HUDEP-2 (cell line): Measurements from ENCODE around the gene GLG1.
"Not testable (repeated sequence)": the region's sequence is repeated elsewhere in the genome, so short reads cannot be mapped to it uniquely, and the experiment has no call there.

Experiments used
- DNase-seq, 76 experiments: peaks; one replicate each; lab custom pipeline; 2025; ENCODE audit not compliant: unreplicated experiment in 76 of 76; lab: John Stamatoyannopoulos, UW

GLG1 gene

DNA sequence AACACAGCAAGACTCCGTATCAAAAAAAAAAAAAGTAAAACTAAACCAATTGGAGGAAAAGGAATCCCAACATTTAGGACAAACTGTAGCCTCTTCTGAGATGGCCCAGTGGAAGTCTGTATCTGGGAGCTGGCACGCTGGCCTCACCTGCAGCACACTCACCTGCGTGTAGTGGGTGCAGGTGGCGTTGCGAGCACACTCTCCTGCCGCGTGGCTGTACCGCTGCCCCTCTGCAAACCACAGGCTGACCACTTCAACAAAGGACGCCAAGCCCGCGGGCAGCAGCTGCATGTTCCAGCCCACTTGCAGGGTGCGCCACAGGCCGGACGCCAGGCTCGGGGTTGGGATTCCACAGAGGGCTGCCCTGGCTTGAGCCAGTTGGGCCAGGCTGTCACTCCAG, 189.0 kb downstream of the GLG1 start:
- not testable (repeated sequence) for DNase-seq

DNA sequence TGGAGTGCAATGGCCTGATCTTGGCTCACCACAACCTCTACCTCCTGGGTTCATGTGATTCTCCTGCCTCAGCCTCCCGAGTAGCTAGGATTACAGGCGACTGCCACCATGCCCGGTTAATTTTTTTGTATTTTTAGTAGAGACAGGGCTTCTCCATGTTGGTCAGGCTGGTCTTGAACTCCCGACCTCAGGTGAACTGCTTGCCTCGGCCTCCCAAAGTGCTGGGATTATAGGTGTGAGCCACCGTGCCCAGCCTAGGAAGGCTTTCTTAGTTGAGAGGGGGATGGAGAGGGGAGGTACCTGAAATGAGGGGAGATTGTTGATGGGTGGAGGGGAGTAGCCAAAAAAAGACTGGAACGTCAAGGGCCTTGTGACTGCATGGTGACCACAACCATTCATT, 193.0 kb downstream of the GLG1 start:
- DNase-seq = not testable (repeated sequence)

DNA sequence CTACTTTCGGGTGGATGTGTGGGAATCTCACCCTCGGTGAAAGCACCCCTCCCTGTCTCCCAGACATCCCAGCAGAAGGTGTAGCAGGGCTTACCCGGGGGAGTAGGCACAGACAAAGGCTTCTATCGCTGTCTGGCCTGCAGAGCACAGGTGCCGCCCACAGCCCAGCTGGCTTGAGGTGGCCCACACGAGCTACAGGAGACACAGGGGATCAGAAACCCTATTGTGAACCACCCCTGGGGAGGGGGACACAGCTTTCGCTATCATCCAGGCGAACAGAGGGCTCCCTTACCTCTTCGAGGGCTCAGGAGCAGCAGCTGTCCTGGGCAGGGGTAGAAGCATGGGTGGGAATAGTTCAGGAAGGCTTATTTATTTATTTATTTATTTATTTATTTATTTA, 193.4 kb downstream of the GLG1 start:
- DNase-seq = not testable (repeated sequence)

DNA sequence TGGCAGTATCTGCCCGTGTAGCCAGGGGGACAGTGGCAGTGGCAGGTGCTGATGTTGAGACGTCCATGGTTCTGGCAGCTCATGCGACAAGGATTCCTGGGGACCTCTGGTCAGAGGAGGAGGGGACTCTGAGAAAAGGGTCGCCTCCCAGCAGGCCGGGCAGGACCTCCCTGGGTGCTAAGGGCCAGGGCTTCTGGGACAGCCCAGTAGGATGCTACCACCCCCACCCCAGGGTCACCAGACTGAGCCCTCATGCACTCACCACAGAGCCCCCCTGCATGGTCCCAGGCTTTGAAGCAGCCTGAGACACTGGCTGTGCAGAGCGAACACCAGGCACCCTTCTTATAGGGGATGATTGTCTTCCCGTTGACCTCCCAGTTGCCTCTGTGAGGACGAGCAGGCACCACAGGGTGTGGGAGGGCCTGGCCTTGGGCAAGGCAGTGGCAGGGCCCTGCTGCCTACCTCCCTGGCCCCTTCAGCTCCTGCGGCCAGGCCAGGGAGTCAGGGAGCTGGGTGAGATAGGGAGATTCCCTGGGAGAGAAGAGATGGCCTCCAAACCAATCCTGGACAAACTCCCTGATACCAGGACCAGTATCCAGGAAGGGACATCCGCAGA, 194.0 kb downstream of the GLG1 start:
- not testable (repeated sequence) for DNase-seq

DNA sequence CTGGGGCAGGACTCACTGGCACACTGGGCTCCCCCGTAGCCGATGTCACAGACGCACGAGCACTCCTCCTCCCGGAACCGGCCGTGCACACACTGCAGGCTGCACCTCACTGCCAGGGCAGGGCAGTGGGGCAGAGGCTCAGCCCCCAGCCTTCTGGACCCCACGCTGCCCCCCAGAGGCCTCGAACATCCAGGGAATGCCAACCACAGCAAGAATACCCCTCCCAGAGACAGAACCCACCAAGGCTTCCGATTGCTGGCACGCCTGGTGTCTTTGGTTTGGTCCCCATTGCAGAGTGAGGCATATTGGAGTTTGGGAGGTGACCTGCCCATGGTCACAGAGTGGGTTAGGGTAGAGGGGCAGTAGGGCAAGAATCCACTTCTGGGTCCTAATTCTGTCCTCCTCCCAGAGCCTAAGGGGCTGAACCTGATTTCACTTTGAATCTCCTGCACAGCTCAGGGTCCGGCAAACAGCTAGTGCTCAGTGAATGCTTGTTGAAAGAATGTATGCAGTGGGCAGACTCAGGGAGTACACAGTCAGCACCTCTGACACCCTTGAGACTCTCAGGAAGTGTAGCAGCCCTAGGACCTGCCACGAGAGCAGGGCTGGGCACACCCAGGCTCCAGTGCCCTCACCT, 194.7 kb downstream of the GLG1 start:
- DNase-seq = not testable (repeated sequence)

DNA sequence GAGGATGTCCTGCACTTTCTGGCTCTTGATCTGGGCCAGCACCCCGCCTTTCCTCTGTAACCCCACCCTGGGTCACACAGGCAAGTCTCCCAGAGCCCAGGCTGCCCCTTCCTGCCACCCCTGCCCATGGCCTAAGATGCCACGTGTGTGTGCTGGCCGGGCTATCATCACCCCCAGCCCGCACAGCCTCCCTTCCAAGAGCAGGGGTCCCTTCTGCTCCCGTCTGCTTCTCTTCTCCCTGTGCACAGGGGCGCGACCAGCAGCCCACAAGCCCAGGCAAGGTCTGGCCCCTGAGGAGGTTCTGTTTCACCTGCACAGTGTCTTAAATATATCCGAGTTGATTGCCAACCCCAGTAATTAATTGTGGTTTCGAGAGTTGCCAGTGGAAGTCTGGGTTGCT, 195.9 kb downstream of the GLG1 start:
- not testable (repeated sequence) for DNase-seq

DNA sequence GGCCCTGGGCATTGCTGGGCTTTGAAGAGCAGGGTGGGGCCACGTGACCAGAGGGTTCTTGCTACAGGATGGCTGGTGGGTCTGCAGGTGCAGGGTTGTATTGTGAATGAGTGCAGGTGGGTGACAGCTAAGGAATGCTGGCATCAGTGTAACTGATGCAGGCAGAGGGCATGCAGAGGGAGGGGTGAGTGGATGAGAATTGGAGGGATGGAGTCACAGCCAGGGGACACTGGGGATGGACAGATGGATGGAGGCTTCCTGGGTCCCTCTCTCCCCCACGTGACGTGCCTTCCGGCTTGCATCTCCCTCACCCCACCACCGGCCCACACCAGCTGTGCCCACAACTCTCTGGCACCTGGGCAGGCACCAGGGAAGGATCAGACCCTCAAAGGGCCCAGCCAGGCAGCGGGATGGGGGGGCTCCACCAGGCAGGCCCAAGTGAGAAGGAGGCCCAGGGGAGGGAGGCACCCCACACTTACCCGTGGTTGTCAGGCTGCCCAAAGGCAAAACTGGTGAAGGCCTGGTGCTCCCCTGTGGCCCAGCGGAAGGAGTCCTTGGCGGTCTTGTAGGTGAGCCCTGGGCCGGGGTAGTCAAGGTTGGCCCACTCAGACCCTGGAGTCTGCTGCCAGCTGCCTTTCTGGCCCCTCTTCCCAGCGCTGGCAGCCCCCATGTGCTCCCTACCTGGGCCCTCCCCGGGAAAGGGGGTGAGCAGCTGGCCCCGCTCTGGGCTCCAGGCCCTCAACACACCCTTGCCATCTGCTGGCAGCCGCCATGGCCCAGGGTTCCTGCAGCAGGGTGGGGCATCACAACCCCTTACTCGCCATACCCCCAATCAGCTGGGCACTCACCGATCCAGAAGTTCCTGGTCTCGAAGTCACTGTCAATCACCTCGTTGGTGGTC, 196.6 kb downstream of the GLG1 start:
- not testable (repeated sequence) for DNase-seq

DNA sequence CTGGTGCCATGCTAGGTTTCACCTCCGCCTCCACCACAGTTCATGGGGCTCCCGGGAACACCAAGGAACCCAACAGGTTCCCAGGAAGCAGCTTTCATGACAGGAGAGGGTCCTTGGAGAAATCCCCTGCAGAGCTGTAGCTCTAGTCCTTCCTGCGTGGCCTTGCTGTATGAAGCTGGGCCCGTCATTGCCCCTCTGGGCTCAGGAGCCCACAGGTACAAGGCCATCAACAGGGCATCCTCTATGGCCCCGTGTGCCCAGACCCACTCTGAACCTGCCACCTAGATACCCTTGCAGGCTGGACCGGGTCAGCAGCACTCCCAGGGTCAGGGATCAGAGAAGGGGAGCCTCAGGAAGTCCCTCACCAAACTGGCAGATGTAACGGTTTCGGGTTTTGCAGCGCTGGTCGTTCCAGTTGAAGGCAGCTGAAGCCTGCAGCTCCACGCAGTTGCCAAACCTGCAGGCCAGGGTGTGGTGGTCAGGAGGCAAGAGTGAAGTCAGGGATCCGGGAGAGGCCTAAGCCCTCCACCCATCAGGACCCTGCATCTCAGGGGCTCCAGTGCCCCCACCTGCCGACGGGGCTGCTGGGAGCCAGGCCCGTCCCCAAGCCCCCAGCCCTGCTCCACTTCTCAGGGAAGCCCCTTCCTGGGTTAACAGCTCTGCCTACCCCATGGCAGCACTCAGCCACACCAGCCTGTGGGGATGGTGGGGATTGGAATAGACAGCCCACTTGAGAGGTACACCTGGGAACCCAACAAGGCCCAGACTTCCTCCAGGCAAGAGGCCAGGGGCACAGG, 197.5 kb downstream of the GLG1 start:
- DNase-seq = not testable (repeated sequence)

DNA sequence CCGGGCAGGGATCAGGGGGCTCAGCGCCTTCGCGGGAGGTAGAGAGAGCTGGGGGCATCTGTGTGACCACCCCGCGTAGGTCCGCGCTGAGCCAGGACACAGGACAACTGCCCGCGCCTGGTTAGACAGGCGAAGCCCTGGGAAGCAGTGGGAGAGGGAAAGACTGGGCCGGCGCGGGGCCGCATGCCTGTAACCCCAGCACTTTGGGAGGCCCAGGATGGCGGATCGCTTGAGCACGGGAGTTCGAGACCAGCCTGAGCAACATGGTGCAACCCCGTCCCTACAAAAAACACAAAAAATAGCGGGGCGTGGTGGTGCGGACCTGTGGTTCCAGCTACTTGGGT, 199.6 kb downstream of the GLG1 start:
- DNase-seq = not testable (repeated sequence)

DNA sequence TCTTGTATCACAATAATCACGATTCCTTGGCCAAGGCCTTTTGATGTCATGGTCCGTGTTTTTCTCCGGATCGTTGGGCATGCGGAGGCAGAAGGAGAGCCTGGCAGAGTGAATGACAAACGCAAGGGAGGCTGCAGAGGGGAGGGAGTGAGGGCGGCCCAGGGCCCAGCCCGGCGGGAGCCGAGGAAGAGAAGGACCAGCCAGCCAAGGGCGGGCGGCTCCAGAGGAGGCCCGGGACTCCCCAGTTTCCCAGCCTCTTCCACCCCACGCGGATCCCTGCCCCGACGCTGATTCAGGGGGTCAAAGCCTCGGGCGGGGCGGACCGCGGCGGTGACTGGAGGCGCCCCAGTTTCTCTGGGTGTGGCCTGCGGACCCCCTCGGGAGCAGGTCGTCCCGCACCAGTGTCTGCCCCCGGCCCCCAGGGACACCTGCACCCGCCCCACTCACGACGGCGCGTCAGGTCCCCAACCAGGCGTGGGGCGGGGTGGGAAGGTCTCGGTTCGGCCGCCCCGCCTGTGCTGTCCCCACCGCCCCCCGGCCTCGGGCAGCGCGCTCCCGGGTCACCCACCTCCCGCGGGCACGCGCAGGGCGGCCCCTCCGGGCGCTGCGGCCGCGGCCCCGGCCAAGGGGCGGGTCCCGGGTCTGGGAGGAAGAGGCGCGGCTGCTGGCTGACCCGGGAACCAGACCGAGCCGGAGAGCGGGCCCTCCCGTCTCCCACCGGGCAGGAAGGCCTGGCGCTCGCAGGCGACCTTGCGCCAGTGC, 200.1 kb downstream of the GLG1 start:
- DNase-seq = not testable (repeated sequence)

DNA sequence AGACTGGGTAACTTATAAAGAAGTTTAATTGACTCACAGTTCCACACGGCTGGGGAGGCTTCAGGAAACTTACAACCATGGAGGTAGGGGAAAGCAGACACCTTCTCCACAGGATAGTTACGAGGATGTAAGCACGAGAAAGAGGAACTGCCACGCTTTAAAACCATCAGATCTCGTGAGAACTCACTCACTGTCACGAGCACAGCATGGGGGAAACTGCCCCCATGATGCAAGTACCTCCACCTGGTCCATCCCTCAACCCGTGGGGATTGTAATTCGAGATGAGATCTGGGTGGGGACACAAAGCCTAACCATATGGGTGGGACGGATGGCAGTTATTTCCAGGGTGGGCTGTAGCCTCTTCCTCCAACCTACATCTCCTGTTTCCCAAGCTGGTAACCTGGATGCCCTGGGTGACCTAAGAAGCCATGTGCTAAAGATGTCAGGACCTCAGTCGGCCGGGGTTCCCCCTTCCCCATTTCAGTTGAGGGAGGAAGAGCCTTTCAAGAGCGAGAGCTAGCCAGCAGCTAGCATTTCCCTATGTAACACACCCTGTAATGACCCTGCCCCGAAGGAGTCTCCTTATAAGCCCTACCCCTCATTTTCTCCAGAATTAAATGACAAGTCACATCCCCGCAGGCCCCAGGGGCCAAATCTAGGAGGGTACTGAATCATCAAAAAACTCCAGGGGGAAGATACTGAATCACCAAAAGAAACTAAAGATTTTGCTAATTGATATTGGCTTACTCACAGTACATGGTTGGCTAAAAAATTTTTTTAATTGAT, 202.6 kb downstream of the GLG1 start:
- DNase-seq = not testable (repeated sequence)

DNA sequence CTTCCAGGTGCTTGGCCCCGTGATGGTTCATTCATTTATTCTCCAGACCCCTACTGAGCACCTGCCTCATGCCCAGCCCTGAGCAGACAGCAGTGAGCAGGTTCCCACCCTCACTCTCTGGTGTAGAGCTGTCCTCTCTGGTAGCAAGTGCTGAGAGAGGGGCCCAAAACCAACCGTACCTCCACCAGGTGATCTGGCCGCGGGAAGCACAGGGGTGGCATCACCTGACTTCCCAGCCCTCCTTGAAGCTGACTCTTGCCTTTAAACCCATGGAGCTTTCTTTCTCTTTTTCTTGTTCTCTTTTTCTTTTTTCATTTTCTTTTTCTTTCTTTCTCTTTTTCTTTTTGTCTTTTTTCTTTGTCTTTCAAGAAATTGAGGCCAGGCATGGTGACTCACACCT, 206.7 kb downstream of the GLG1 start:
- DNase-seq = not testable (repeated sequence)

DNA sequence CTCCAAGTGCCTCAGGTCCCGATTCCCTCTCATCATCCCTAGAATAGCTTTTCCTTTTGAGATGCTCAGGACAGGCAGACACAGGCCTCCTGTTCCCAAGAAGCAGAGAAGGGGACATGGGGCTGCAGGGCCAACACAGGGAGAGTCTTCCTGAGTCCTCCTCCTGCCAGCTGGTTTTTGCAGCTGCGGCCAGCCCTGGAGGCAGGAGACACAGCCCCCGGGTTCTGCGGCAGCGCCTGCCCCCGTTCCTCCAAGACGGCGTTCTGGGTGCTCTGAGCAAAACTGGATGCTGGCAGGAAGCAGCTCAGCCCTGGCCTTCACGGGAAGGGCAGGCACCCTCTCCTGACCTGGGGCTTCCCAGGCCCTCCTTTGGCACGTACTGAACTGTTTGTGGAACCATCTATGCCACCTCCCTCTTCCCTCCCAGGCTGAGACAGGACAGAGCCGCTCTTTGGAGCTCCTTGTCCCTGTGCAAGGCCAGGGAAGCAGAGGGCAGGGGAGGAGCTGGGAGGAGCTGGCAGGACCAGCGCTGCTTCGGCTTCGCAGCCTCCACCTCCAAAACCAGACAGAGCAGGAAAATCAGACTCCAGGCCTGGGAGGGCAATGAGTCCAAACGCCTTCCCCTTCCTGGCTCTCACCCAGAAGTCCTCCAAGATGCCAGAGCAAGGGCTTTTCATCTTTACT, 208.6 kb downstream of the GLG1 start:
- DNase-seq = not testable (repeated sequence)
